ENCODE measurements around the gene CMKLR1. TPM values are rescaled to one million over a fixed set of nuclear protein-coding genes. Genes with fewer than 3 reads are reported as not detected.

The CMKLR1 gene
- total and polyA plus RNA-seq, 2 donors (not counting 3 experiments of a cell fraction or from before 2014, with no cell fraction given) = 0.61 TPM; not detected in 1

DNA sequence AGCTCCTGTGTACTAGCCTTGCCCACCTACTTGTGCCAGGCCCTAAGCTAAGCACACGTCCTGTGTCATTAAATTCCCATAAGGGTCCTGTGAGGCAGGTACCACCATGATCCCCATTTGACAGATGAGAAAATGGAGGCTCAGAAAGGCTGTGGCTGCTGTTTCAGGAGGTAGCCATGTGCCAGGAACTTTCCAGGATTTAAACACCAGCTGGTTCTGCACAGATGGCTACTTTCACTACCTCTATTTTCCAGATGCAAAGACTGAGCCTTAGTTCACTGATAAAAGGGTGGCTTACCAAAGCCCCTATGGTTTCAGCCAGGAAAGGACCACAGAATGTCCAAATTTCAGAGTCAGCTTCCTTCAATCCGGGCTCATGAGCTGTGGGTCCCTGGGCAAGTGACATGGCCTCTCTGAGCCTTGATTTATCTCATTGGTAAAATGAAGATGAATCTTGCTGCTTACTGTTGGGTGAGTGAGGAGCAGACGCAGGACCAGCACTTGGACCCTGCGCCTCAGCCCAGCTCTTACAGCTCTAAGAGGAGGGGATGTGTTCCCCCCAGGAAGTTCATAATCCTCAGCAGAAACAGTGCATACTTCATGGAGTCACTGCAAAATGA is 23.5 kb downstream of the CMKLR1 start:
- H2AFZ ChIP-seq (ENCODE audit: low read depth, low read length) = no peak overlapping the region
- dilution Hi-C loops (cut with MboI; ENCODE audit: extremely low pct_ligation_motif_present, low sequenced_read_pairs) = no loop called here

More for the DNA sequence above, 23.5 kb downstream of the CMKLR1 start:
- no peak overlapping the region for H3K4me2 ChIP-seq (ENCODE audit: insufficient read depth, low read length)
- no peak for FAIRE-seq
- BruUV-seq (replicated peaks) = no TSS peak
- TF ChIP-seq CTCF (IDR thresholded peaks at IDR 0.05; ENCODE audit: extremely low read depth in 1 of 2, insufficient read depth in 1 of 2, low read depth in 1 of 2, low read length in 2 of 2) (no peak), MAX (IDR thresholded peaks at IDR 0.05; ENCODE audit: insufficient read depth, insufficient read length) (no peak), EZH2 (IDR thresholded peaks at IDR 0.05; ENCODE audit: borderline replicate concordance, low read depth, low read length, severe bottlenecking) (no peak), JUN (IDR thresholded peaks at IDR 0.05; ENCODE audit: borderline replicate concordance, insufficient read depth, insufficient read length, low read depth) (no peak), GATA2 (IDR thresholded peaks at IDR 0.05; ENCODE audit: insufficient read depth, insufficient read length, low read depth, low read length) (no peak), MYC (IDR thresholded peaks at IDR 0.05; ENCODE audit: low read depth, low read length) (no peak), POLR2AphosphoS5 (IDR thresholded peaks at IDR 0.05; ENCODE audit: insufficient read depth, low read depth, low read length) (no peak), FOS (IDR thresholded peaks at IDR 0.05; ENCODE audit: borderline replicate concordance, insufficient read depth, low read length) (no peak), POLR2A (IDR thresholded peaks at IDR 0.05; ENCODE audit: low read depth, low read length) (no peak)
- H3K9me3 ChIP-seq (replicated peaks; ENCODE audit: control insufficient read depth, insufficient read depth, low read length) = no peaks in the 10 kb centered on the region
- no peaks in the 10 kb centered on the region for H3K27me3 ChIP-seq (ENCODE audit: control insufficient read depth in 2 of 2, insufficient read depth in 2 of 2, low read length in 2 of 2)
- DNase-seq (ENCODE audit: low read depth, low spot score) = no peak
- no peaks in the 10 kb centered on the region for H4K20me1 ChIP-seq (replicated peaks; ENCODE audit: control insufficient read depth, extremely low read depth, insufficient read depth, low read length)
- no peak overlapping the region for H3K9ac ChIP-seq (replicated peaks; ENCODE audit: extremely low read depth, insufficient read depth, low read length)
- no peak overlapping the region for H3K4me3 ChIP-seq (replicated peaks in 1 of 3; ENCODE audit: insufficient read depth in 1 of 3, low read depth in 1 of 3, low read length in 3 of 3)
- intact Hi-C loops (cut with micrococcal nuclease) = no loop called here
- H3K4me1 ChIP-seq (ENCODE audit: control insufficient read depth, extremely low read depth, insufficient read depth, low read length) = peaks cover 18% of the 10 kb centered on the region
- H3K36me3 ChIP-seq (ENCODE audit: control insufficient read depth in 2 of 2, extremely low read depth in 1 of 2, insufficient read depth in 2 of 2, low read length in 2 of 2) = no peaks in the 10 kb centered on the region
- ChIA-PET CTCF (interaction anchor here (0.6 to 1.0 kb wide), 2 partner anchors 10 to 196 kb away, joined by 3 to 6 read pairs; no protein-coding TSS in a partner anchor), POLR2A (no interaction called here)
- no peaks in the 10 kb centered on the region for H3K79me2 ChIP-seq (ENCODE audit: control insufficient read depth, insufficient read depth, low read length)
- no peaks in the 10 kb centered on the region for H3K9me1 ChIP-seq (replicated peaks; ENCODE audit: control insufficient read depth, extremely low read depth, insufficient read depth, low read length)
- H3K27ac ChIP-seq (ENCODE audit: insufficient read depth, low read depth, low read length) = no peak overlapping the region
